GM19397 (cell line): ENCODE data around the gene CDX4.
"Not testable (repeated sequence)": the region's sequence is repeated elsewhere in the genome, so short reads cannot be mapped to it uniquely, and the experiment has no call there.

Source experiments
- ATAC-seq: cut with Tn5 transposase; IDR thresholded peaks from one replicate; pipeline ENCODE4 v1.9.1; 2021; ENCODE audit warnings: mild to moderate bottlenecking, moderate library complexity; ENCODE audit not compliant: unreplicated experiment

The CDX4 gene

GRCh38 chrX:73446831-73447230, at the start of gene CDX4:
CDX4 (plus strand) TSS chrX:73447053; CDS start chrX:73447254, 201 bp downstream.
- no peak for ATAC-seq

GRCh38 chrX:73398185-73398914, 48.5 kb upstream of the CDX4 start:
- ATAC-seq, result no peak

GRCh38 chrX:73400136-73400748, 46.6 kb upstream of the CDX4 start:
- no peak for ATAC-seq

GRCh38 chrX:73401591-73402266, 45.1 kb upstream of the CDX4 start:
- ATAC-seq, result no peak

- no peak for ATAC-seq
Observed at GRCh38 chrX:73412930-73413329, 33.9 kb upstream of the CDX4 start.

- ATAC-seq, result no peak
Observed at GRCh38 chrX:73447311-73447794, 500 bp downstream of the CDX4 start.

- ATAC-seq, result no peak
Observed at GRCh38 chrX:73448379-73448778, 1.5 kb downstream of the CDX4 start.

- no peak for ATAC-seq
Observed at GRCh38 chrX:73455171-73455570, 8.3 kb downstream of the CDX4 start.

- ATAC-seq, result no peak
Observed at GRCh38 chrX:73457306-73457705, 10.5 kb downstream of the CDX4 start.

GRCh38 chrX:73468376-73468775, 21.5 kb downstream of the CDX4 start:
- no peak for ATAC-seq

- no peak for ATAC-seq
Observed at GRCh38 chrX:73478961-73479360, 32.1 kb downstream of the CDX4 start.

GRCh38 chrX:73481521-73481920, 34.7 kb downstream of the CDX4 start:
- ATAC-seq, result no peak

GRCh38 chrX:73490661-73491060, 43.8 kb downstream of the CDX4 start:
- ATAC-seq, result no peak

GRCh38 chrX:73492178-73492577, 45.3 kb downstream of the CDX4 start:
- ATAC-seq, result not testable (repeated sequence)
